ENCODE results near the gene AGA. TPM values are rescaled to one million over a fixed set of nuclear protein-coding genes. Genes with fewer than 3 reads are reported as not detected.

AGA gene
- total RNA-seq, 1 experiment from 2014 or later, result 14.5 TPM

- no peak for DNase-seq (ENCODE audit: low spot score)
- in situ Hi-C loops (cut with HindIII; ENCODE audit: low sequenced_read_pairs), result no loop called here
Measured at GRCh38 chr4:177401658-177402273, 40.5 kb downstream of the AGA start.

DNA sequence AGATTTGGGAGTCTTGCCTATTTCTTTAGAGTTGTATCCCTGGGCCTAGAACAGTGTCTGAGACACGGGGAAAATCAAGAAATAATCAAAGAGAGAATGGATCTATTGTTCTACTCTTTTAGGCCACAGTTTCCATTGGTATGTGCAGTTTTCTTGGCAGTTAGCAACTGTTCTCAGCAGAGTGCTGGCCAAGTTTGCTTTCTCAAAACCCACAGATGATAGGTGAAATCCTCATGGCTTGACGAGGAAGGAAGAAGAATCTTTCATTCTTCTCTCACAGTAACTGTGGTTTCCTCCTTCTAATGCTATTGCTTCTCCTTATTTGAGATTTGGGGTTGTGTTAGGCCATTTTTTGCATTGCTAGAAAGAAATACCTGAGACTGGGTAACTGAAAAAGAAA lies 42.2 kb downstream of the AGA start:
- in situ Hi-C loops (cut with HindIII; ENCODE audit: low sequenced_read_pairs), result no loop called here
- DNase-seq (ENCODE audit: low spot score), result no peak

GRCh38 chr4:177396352-177396751 lies 45.9 kb downstream of the AGA start:
- DNase-seq (ENCODE audit: low spot score), result no peak
- in situ Hi-C loops (cut with HindIII; ENCODE audit: low sequenced_read_pairs), result no loop called here

DNA sequence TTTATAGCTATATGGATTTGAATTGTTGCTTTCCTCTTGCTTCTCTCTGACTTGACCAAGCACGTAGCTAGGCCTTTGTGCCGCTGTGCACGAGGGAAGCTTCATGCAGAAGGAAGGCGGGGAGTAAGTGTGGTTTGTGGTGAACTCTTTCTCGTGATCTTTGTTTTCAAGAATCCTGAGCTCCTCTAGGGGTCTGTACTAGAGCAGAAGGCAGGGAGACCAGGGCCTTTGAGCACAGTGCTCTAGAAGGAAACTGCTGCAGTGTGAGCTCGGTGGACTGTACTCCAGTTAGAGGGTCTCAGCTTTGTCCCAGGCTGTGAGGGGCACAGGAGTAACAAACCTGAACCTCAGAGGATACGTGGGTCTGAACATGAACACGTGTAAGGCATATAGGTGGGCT lies 49.0 kb downstream of the AGA start:
- no peak for DNase-seq (ENCODE audit: low spot score)
- in situ Hi-C loops (cut with HindIII; ENCODE audit: low sequenced_read_pairs), result no loop called here

GRCh38 chr4:177391953-177392352 lies 50.3 kb downstream of the AGA start:
- no peak for DNase-seq (ENCODE audit: low spot score)
- in situ Hi-C loops (cut with HindIII; ENCODE audit: low sequenced_read_pairs), result no loop called here

GRCh38 chr4:177391287-177391686 lies 51.0 kb downstream of the AGA start:
- in situ Hi-C loops (cut with HindIII; ENCODE audit: low sequenced_read_pairs), result no loop called here
- DNase-seq (ENCODE audit: low spot score), result no peak

- no peak for DNase-seq (ENCODE audit: low spot score)
- in situ Hi-C loops (cut with HindIII; ENCODE audit: low sequenced_read_pairs), result no loop called here
Measured at GRCh38 chr4:177386278-177386815, 55.9 kb downstream of the AGA start.

DNA sequence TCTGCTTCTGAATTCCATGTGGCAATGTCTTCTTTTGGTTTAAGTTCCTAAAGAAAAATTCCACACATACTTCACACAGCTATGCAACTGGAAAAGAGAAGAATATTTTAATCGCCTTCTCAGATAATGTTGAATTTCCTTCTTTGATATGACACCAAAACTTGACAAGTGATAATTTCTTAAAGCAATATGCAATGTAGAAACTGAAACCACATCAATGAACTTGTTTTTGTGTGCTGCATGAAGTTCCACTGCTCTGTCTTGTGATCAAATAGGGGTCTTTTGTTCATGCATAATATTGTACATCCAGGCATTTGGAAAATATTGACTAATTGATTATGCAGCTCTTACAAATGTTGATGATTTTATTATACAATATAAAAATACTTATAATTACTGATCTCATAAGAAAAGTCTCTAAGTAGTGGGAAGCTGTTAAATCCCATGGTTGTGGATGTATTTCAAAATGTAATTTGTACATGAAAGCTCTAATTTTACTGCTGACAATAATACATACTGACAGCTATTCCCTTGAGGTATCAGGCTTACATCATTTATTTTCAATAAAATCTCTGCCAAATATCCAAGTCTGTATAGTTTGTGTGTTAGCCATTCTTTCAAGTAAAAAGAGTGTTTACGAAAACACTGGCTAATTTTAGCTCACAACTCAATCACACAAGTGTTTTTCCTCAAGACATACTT lies 56.5 kb downstream of the AGA start:
- no peak for DNase-seq (ENCODE audit: low spot score)
- in situ Hi-C loops (cut with HindIII; ENCODE audit: low sequenced_read_pairs), result no loop called here

GRCh38 chr4:177384856-177385397 lies 57.3 kb downstream of the AGA start:
- in situ Hi-C loops (cut with HindIII; ENCODE audit: low sequenced_read_pairs), result no loop called here
- DNase-seq (ENCODE audit: low spot score), result no peak

DNA sequence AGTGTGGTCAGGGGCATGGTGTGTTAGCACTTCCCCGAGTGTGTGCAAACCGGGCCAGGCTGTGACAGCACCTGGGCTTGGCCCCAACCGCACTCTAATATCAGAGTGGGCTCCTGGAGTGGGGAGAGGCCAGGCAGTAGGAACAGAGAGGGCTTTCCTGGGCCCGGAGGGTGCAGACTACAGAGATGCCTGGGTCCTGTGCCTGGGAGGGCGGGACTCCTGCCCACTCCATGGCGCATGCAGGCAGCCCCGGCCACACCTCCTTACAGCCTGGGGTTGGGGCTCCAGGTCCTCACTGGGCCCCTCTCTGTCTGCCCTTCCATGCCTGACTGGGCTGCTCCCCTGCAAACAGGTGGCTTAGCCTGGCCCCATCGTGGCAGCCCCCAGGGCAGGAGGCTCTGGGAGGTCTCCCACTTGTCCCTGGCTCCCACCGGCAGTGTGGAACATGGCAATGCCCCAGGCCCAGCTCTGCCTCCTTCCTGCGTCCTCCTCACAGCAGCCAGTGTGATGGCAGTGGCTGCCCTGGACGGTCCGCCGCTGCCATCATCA lies 60.4 kb downstream of the AGA start:
- no peak for DNase-seq (ENCODE audit: low spot score)
- in situ Hi-C loops (cut with HindIII; ENCODE audit: low sequenced_read_pairs), result no loop called here

Other genes starting within 250 kb of the AGA start
- gene NEIL3, start 132.6 kb downstream of the AGA start, total RNA-seq (2014; rRNA removed; shearing (Covaris generic)), result 4.0 and 4.7 TPM in 2 replicates

Measured in G401 (cell line).